GM18867 (cell line): ENCODE data around the gene CELF6.
A peak's percentile ranks its signal among the peaks of the same experiment; 100 is the strongest.
"Not testable (repeated sequence)": the region's sequence is repeated elsewhere in the genome, so short reads cannot be mapped to it uniquely, and the experiment has no call there.

ENCODE experiments used
- ATAC-seq: cut with Tn5 transposase; IDR thresholded peaks from one replicate; pipeline ENCODE4 v1.9.1; 2021; ENCODE audit warnings: mild to moderate bottlenecking, moderate library complexity; ENCODE audit not compliant: unreplicated experiment

CELF6 gene

DNA sequence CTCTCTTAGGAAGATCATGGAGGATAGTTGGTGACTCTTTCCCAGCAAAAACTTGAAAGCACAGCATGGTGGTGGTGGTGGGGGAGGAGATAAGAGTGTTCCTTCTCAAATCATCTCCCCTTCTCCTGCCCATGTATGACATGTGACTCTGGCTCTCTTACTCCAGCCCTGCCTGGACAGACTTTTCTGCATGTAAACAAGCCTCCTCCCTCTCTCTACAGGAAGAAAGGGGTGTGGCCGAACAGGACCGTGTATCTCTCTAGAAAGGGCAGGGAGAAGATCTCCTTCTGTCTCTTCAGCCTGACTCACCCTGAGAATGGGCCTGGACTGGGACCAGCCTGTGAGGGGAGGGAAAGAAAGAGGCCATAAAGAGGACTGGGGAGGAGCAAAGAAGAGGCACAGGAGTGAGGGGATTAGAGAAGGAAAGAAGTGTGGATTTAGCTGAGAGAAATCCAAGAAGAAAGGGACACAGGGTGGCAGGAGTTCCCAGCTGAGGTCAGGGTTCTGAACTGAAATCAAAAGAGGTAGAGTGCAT, 1.5 kb downstream of the CELF6 start:
- no peak for ATAC-seq

DNA sequence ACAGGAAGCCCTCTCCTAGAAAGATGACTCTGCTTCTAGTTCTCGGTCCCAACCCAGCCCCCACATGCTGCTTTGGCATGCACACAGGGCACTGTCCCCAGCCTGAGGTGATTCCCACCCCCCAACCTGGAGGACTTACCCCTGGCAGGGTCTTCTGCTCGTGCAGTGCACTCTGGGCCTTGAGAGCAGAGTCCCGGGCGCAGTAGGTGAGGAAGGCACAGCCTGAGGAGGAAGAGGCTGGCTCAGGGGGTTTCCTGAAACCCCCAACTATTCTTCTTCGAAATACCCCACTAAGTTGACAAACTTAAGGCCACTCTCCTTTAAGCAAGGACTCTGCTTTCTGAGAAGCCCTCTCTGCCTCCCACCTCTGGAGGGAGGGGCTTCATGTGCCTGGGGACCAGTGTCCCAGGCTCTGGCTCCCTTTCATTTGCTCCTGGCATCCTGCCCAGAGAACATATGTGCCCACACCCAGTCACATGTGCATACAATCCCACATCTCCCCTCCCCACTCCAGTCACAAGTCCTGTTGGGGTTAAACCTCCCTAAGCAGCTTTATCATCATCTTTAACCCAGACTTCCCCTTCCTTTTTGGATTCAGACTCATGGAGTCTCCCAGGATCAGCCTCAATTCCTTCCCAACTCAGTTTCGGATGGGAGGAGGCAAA, 4.1 kb downstream of the CELF6 start:
- no peak for ATAC-seq

DNA sequence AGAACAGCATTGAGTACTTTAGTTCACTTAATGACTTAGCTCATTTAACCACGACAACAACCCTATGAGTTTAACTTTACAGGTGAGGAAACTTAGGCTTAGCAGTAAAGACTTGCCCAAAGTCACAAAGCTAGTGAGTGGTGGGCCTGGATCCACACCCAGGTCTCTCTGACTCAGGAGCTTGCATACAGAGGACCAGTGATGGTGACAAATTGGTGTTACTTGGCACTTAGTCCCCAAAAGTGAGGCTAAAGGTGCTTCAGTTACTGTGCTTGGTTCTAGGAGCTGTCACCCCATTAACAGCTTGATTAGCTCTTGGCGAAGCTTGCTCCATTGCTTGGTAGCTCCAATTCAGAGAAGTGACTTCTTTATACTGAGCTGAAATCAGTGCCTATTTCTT, 6.1 kb downstream of the CELF6 start:
- no peak for ATAC-seq

DNA sequence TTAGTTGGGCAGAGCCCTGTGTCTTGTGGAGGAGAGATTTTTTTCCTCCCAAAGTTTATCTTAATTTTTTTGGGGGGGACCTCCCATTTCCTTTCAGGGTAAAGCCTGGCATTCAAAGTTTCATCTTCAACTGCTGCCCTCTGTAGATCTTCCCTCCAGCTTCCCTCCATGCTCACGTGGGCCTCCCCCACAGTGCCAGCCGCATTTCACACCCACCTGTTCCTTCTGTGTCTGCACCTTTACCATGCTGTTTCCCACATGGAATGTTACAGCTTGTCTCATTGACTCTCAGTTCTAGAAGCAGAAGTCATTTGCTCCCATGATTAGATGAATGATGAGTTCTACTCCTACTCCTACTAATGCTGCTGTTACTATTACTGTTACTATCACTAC, 6.5 kb downstream of the CELF6 start:
- ATAC-seq, result no peak

DNA sequence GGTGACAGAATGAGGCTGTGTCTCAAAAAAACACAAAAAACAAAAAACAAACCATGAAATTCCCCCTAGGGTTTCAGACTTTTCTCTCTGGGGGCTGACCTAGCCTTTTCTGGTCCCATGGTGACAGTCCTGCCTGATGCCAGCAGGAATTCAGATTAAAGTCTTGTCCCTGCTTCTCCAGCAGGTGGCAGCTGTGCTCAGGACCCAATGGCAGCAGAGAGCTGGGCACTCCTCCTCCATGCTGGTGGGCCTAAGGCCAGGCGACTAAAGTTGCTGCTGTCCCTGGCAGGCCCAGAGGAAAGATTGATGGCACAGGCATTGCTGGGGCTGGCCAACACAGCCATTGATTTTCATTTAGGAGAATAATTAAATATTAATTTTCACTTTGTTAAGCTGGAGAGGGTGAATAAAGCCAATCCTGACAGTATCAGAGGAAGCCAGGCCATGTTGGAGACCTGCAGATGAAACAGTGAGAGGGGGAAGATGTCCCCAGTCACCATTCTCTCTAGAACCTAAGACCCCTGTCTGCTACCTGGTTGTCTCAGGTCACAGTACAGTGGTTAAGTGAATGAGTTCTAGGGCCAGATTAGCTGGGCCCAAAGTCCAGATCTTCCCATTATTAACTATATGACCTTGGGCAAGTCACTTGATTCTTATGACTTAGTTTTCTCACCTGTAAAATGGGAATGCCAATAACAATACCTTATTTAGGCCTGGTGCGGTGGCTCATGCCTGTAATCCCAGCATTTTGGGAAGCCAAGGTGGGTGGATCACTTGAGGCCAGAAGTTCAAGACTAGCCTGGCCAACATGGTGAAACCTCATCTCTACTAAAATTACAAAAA, 7.1 kb downstream of the CELF6 start:
- ATAC-seq, result peak; percentile 73

DNA sequence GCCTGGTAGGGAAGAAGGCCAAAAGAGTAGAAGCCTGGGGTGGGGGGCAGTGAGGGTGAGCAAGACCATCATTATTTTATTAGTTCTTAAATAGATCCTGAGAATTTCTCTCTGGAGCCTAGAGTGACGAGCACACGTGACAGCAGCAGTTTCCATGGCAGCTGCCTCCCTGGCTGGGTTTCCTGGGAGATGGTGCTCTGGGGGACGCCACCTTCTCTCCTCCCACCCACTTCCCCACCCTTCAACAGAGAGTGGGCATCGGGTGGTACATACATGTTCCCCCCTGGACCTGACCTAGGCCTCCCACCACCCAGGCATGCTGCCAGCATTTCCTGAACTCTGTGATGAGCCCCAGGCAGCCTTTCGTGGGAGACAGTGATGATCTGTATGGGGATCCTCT, 12.9 kb downstream of the CELF6 start:
- ATAC-seq, result no peak

DNA sequence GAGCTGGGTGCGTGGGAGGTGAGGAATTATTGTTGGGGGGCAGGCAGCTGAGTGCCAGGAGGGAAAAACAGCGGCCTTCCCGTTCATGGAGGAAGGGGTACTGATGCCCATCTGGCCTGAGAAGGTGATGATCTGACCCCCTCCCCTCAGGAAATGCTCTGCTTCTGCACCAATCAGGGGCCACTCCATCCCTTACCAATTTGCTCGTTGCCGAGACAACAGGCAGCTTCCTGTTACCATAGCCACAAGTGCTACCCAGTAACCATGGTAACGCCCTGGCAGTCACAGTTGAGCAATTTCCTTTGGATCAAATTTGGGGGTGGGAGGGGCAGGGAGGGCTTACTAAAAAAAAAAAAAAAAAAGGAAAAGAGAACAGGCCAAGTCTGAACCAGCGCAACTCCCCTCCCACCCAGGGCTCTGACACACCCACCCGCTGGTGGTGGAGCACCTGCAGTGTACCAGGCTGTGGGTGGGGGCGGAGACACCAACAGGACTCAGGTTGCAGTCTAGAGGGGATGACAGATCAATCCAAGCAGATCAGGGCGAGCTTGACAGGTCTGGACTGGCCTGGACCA, 13.7 kb downstream of the CELF6 start:
- ATAC-seq, result no peak

DNA sequence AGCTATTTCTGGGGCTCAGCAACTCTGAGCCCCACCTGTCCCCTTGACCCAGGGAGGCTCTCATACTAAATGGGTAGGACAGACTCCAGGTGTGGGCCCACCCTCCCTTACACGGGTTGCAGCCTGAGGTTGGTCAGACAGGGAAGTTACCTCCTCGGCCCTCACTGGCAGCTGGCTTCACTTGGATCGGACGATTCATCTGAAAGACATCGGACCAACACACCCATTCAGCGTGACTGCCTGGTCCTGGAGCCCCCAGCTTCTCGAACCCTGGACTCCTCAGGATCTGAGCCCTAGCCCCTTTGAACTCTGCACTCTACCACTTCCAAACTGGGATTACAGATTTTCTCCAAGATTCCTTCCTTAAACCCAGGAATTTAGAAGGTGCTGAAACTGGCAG, 15.4 kb downstream of the CELF6 start:
- no peak for ATAC-seq

DNA sequence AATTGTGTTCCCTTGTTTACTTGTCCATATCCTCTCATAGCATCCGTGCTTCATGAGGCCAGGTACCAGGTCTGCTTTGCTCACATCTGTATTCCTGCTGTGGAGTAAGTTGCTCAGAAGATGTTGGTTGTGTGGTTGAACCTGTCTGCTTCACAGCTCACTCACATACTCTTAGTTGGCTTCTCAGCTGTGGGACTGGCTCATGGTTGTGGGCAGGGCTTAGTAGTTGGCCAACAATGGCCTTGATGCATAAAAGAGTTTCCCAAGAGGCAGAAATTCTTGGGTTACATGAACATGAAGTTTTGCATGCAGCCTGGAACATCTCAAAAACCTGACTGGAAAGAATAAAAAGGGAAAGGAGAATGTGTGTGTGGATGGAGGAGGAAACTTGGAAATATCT, 17.0 kb downstream of the CELF6 start:
- ATAC-seq, result no peak

DNA sequence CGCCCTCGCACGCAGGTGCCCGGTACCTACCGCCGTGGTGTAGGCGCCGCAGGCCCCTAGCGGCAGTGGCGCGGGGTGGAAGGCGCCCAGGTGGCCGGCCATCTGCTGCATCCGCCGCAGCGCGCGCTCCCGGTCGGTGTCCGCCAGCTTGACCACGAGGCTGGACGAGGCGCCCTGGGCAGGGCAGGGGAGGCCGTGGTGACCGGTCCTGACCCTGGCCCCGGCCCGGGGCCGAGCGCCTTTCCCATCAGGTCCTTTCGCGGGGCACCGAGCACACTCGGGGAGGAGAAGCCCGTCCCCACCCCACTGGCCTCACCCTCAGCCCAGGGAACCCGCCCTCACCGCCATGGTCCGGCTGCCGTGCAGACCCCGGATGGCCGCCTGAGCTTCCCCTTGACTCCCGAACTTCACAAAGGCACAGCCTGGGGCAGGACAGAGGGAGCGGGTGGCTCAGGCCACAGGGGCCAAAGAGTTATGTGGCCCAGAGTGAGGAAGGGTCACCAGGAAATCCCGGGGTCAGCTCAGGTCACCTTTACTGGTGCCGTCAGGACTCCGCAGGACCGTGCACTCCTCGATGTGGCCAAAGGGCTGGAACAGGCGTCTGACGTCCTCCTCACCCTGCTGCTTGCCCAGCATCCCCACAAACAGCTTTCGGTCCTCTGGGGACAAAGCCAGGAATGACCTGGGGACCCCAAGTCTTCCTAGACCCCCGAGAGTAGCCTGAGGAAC, 30.2 kb downstream of the CELF6 start:
- no peak for ATAC-seq

DNA sequence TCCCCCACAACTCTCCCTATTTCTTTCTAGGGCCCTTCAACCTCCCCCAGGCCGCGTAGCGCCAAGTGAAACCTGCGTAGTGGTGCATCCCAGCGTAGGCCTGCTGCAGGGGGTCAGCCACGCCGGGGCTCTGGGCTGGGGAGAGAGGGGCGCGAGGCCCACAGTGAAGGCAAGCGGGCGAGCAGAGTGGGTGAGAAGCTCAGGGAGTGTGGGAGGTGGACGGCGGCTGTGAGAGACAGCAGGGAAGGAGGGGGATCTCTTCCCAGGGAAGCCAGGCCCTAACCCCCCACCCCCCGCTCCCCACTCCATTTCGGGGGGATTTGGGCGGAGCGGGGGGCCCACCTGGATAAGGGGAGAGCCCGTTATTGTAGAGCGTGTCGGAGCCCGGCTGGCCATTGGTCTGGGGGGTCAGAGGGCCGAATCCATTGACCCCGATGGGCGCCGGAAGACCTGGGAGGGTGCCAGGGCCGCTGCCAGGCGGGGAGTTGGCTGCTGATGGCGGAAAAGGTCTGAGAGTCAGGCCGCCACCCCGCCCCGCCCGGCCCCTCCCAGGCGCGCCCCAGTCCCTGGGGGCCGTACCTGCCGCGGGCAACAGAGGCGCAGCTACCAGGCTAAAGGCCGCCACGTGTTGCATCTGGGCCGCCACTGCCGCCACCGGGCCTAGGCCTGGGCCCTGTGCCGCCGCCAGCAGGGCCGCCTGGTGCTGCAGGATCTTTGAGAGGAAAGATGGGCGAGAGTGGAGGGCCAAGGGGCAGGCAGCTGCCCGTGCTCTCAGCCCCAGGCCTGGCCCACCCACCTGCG, 31.0 kb downstream of the CELF6 start:
- ATAC-seq, result no peak

DNA sequence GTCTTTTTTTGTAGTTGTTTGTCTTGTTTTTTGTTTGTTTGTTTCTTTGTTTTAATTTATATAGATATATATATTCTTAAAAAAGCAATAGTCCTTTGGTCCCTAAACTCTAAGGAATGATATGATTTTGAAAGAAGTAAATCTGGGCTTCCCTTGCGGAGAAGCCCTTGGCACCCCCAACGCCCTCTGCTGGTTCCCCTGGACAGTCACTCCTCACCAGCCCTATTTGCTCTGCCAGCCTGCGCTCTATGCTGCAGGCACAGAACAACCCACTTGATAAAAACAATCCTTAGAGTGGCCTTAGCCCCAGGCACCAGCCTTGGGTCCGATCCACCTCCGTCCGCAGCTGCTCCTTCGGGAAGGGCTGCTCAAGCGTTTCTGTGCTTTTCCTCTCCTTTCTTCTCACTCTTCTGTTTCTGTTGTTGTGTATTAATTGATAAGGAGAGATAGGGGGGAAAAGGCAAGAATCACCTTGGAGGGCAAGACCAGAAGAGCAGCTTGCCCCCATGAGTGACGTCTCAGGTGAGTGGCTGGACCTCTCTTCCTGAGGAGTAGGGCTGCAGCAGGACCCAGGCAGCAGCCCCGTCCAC, 33.9 kb downstream of the CELF6 start:
- no peak for ATAC-seq

DNA sequence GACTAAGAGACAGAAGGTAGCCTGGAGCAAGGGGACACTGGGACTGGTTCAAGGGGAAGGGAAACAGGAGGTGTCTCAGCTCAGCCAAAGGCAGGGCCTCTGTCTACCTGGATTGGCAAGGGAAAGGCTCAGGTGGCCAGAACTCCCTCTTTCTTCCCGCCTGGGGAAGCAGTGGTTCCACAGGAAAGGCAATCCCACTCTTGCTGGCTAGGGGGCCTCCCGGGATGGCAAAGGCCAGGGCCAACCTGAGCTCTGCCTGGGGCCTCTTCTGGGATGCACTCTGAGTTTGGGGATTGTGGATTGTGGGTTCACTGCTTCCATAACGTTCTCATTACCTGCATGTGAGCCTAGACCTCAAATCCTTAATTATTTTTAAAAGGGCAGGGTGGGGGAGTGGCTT, 34.6 kb downstream of the CELF6 start:
- no peak for ATAC-seq

DNA sequence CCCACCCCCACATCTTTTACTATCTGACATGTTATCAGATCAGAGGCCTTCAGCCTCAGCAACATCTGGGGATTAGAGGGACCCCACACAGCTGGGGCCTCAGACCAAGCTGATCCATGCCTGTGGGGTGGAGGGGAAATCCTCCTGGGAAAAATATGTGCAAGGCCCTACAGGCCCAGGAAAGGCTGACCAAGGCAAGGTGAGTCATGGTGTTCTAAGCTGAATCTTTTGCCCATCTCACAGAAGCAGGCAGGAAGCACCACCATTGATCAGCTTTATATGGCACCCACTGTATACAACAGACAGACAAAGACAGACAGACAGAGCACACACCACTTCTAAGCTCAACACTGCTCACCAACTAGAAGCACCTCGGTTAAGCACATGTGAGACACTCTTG, 35.2 kb downstream of the CELF6 start:
- ATAC-seq, result no peak

DNA sequence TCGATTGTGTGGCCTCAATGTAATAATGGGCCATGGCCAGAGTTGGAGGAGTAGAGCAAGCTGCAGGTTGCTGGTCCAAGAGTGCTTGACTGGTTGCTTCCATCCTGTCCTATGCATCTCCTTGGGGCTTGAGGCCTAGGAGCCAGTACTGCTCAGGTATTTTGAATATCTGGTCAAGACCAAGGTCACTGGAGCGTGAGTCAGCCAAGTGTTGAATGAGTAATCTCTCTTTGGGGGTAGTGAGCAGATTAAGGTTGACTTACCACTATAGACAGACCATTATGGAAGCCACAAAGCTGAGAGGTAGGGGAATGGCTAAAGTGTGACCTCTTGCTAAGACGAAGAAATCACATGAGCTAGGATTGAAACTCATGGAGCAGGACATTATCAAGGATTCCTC, 38.2 kb downstream of the CELF6 start:
- no peak for ATAC-seq

DNA sequence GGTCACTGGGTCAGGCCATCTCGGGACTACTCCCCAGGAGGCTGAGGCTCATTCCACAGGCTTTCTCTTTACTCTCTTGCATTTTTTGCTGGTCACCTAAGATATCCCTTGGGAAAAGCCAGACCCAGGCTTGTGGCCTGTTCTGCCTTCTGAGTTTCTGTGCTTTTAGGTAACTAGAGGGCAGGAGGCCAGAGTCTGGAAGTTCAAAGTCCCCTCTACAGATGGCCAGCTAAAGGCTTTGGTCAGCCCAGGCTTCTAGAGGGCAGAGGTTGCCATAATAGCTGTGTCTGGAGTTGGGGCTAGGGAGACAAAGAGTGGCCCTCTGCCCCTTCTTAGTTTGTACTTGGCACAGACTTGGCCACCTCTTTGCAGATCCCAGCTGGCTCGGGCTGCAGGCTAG, 39.2 kb downstream of the CELF6 start:
- no peak for ATAC-seq

DNA sequence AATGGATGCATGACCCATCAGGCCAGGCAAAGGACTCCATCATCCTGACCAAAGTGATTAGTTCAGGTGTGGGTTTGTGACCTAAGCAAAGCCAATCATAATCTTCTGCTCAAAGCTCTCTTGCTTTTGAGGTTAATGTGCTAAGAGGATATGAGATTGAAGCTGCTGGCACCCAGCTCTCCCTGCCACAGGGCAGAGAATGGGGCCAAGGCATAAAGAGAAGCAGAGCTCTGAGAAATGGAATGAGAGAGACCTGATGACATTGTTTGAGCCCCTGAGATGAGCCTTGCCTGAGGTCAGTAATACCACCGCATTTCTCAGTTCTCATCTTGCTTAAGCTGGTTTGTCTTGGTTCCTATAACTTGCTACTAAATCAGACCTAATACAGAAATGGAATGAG, 41.2 kb downstream of the CELF6 start:
- ATAC-seq, result no peak

DNA sequence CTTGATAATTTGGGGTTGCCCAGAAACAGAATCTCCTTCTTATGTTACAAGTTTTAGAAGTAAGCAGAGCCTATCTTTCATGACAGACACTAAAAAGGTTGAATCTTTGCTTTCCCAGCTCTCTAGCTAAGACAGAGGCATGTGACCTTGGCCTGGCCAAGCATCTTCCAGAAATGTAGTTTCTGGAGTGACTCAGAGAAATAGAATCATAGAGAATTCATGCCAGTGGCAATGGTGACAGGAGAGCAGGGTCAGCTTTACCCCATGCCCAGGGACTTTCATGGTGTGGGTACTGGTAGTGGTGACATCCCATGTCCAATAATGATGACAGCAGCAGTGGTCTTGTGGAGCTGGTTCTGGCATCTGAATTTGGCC, 43.6 kb downstream of the CELF6 start:
- no peak for ATAC-seq

DNA sequence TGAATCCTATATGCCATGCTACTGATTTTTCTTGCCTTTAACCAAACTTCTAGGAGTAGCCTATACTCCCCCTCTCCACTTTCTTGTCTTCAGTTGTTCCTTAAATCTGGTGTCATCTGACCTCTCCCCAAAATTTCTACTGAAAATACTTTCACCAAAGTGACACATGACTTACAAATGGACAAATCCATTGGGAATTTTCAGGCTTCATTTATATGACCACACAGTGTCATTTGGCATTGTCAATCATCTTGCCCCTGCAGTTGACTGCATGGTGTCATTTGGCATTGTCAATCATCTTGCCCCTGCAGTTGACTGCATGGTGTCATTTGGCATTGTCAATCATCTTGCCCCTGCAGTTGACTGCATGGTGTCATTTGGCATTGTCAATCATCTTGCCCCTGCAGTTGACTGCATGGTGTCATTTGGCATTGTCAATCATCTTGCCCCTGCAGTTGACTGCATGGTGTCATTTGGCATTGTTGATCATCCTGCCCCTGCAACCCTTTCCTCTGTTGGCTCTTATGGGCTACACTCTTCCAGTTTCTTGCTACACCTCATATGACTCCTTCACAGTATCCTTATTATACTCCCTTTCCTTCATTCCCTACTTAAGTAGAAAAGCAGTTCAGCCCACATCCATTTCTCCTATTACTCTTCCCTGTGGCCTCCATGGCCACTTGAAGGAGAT, 44.2 kb downstream of the CELF6 start:
- not testable (repeated sequence) for ATAC-seq

DNA sequence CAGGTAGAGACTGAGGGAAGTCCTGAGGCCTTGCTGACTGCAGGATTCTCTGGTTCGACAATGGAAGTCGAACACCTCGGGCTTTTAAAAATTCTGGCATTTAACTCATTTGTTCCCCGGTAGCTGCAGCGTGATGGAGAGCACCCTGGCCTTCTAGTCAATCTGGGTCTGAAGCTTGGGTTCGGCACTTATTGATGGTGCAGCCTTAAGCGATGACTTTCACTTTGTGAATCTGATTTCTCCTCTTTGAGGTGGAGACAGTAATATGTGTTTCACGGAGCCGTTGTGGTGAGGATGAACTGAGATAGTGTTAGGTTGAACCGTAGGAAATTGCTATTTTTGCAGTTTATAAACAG, 47.0 kb downstream of the CELF6 start:
- no peak for ATAC-seq
